Measurements from ENCODE around the gene NXPE1. TPM values are rescaled to one million over a fixed set of nuclear protein-coding genes. Genes with fewer than 3 reads are reported as not detected.

The NXPE1 gene
- total RNA-seq, 1 experiment from 2014 or later = not detected

DNA sequence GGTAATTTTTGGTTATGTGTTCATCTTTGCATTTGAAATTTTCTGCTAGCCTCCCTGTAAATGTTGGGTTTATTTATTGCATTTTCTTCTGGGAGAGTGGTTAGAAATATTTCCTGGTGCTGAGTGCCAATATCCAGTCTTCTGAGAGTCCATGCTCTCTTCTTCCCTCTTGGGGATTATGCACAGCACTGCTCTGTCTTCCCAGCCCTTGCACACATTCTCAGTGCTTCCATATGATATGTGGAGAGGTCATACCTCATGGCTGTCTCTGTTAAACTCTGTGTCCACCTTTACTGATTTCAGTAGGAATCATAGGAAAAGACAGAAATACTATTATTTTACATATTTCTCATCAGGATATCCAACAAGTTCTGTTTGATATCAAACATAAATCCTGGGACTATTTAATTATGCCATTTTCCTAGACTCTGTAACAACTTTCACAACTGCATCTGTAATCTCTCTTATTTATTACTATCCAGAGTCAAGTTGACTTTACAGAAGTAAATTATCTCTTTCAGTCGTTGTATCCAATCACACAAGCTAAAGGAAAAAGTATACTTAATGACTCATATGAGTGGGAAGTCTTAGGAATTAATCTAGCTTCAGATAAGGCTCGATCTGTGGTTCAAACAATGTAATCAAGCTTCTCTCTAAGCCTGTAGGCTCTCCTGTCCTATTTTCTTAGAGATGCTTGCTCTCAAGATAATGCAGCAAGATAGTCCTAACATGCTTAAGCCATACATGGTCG is 2.7 kb upstream of the NXPE1 start:
- no peak overlapping the region for H3K9ac ChIP-seq (ENCODE audit: extremely low read depth, insufficient read length, low read length)
- DNase-seq = no peak

More for the DNA sequence above, 2.7 kb upstream of the NXPE1 start:
- no peak overlapping the region for H3K4me3 Mint-ChIP-seq
- Histone ChIP-seq H4K5ac (ENCODE audit: insufficient read length, low read depth, low read length) (no peak overlapping the region), H2BK15ac (ENCODE audit: low read depth, low read length) (no peak overlapping the region), H2AFZ (ENCODE audit: low read length) (no peak overlapping the region), H2AK5ac (ENCODE audit: insufficient read length, low read length) (no peak overlapping the region), H3K23ac (ENCODE audit: insufficient read length, low read depth, low read length) (no peak overlapping the region), H3T11ph (ENCODE audit: low read length) (no peak overlapping the region), H3K9me3 (ENCODE audit: control insufficient read depth, low read depth, low read length) (no peaks in the 10 kb centered on the region), H3K79me1 (ENCODE audit: insufficient read depth, low read depth, low read length, poor library complexity, severe bottlenecking) (no peaks in the 10 kb centered on the region), H2BK120ac (ENCODE audit: low read depth, low read length, poor library complexity, severe bottlenecking) (no peak overlapping the region), H3K14ac (ENCODE audit: insufficient read depth, low read length) (no peak overlapping the region), H3K4me1 (ENCODE audit: insufficient read depth, low read length) (peaks cover 4% of the 10 kb centered on the region), H3K4ac (ENCODE audit: low read depth, low read length) (no peak overlapping the region), H4K8ac (replicated peaks; ENCODE audit: insufficient read length, low read depth, low read length) (no peak overlapping the region), H4K91ac (ENCODE audit: insufficient read length, low read depth, low read length) (no peak overlapping the region), H3K27ac (ENCODE audit: insufficient read length, low read depth, low read length) (no peak overlapping the region), H2BK20ac (ENCODE audit: low read depth, low read length, poor library complexity, severe bottlenecking) (no peak overlapping the region), H3K4me2 (ENCODE audit: insufficient read depth, insufficient read length, low read length) (no peak overlapping the region), H3K27me3 (ENCODE audit: insufficient read depth, low read length) (no peaks in the 10 kb centered on the region), H2BK12ac (ENCODE audit: insufficient read length, low read depth, low read length) (no peak overlapping the region), H2BK5ac (ENCODE audit: insufficient read length, low read length) (no peak overlapping the region), H3K18ac (ENCODE audit: insufficient read length, low read depth, low read length) (no peak overlapping the region), H3K23me2 (ENCODE audit: insufficient read length, low read depth, low read length, poor library complexity, severe bottlenecking) (no peaks in the 10 kb centered on the region), H3K79me2 (ENCODE audit: insufficient read depth, low read length) (no peaks in the 10 kb centered on the region), H4K20me1 (ENCODE audit: control insufficient read depth, insufficient read depth, insufficient read length) (no peaks in the 10 kb centered on the region), H3K56ac (ENCODE audit: insufficient read length, low read depth, low read length) (no peak overlapping the region)
- no peak for TF ChIP-seq CTCF (conservative IDR thresholded peaks at IDR 0.05)
- WGBS (ENCODE audit: extremely low coverage, insufficient read length, low lambda C conversion rate) = no CpG with 5 or more reads among the region's 3 CpGs
- H3K9me3 Mint-ChIP-seq = peaks cover 0 to 4% of the 10 kb centered on the region in 2 experiments; a peak in 1 of 5 replicates
- peaks cover 28 to 29% of the 10 kb centered on the region in 2 experiments for H3K4me1 Mint-ChIP-seq
- no peak overlapping the region for H3K27ac Mint-ChIP-seq
- H3K27me3 Mint-ChIP-seq (ENCODE audit: low read depth) = no peaks in the 10 kb centered on the region
- H3K36me3 Mint-ChIP-seq (ENCODE audit: insufficient read depth in 1 of 3, low read depth in 3 of 3) = peaks cover 0 to 2% (median 0%) of the 10 kb centered on the region in 3 experiments; a peak in 1 of 7 replicates
